Skeletal muscle cell (primary cell): ENCODE data around the gene RWDD4.

Source experiments
- DNase-seq: peaks from one replicate; pipeline ENCODE4 v3.0.0-alpha.2; 2010; ENCODE audit warnings: low read depth
- H3K4me3 ChIP-seq: 2 replicates; pipeline ENCODE4 v1.5.1; 2011; ENCODE audit warnings: low read depth, mild to moderate bottlenecking, control low read depth, low read length, moderate library complexity

Gene RWDD4

GRCh38 chr4:183610033-183610432 is 49.0 kb downstream of the RWDD4 start:
- no peak overlapping the region for H3K4me3 ChIP-seq
- DNase-seq = no peak

- H3K4me3 ChIP-seq = no peak overlapping the region
- no peak for DNase-seq
Observed at GRCh38 chr4:183609151-183609550, 49.8 kb downstream of the RWDD4 start.

GRCh38 chr4:183607894-183608293 is 51.1 kb downstream of the RWDD4 start:
- DNase-seq = no peak
- H3K4me3 ChIP-seq = no peak overlapping the region

- no peak for DNase-seq
- H3K4me3 ChIP-seq = no peak overlapping the region
Observed at GRCh38 chr4:183602557-183603027, 56.4 kb downstream of the RWDD4 start.

- no peak for DNase-seq
- no peak overlapping the region for H3K4me3 ChIP-seq
Observed at GRCh38 chr4:183601381-183601780, 57.6 kb downstream of the RWDD4 start.

GRCh38 chr4:183600189-183600685 is 58.7 kb downstream of the RWDD4 start:
- no peak for DNase-seq
- H3K4me3 ChIP-seq = no peak overlapping the region

- no peak for DNase-seq
- H3K4me3 ChIP-seq = no peak overlapping the region
Observed at GRCh38 chr4:183599690-183600089, 59.3 kb downstream of the RWDD4 start.

GRCh38 chr4:183599284-183599683 is 59.7 kb downstream of the RWDD4 start:
- DNase-seq = no peak
- H3K4me3 ChIP-seq = no peak overlapping the region

- H3K4me3 ChIP-seq = no peak overlapping the region
- no peak for DNase-seq
Observed at GRCh38 chr4:183596067-183596757, 62.8 kb downstream of the RWDD4 start.

- DNase-seq = no peak
- H3K4me3 ChIP-seq = no peak overlapping the region
Observed at GRCh38 chr4:183594823-183595222, 64.2 kb downstream of the RWDD4 start.

GRCh38 chr4:183591301-183591700 is 67.7 kb downstream of the RWDD4 start:
- DNase-seq = peak; percentile 22
- H3K4me3 ChIP-seq = no peak overlapping the region
